Posterior vena cava (tissue), 2 donors: ENCODE data around the gene RTP3. TPM values are rescaled to one million over a fixed set of nuclear protein-coding genes. Genes with fewer than 3 reads are reported as not detected.

Experiments
- DNase-seq: peaks from one replicate; pipeline ENCODE4 v3.0.0-alpha.2; 2020; ENCODE audit warnings: low spot score
- intact Hi-C, 2 donors: fragments of 100-400 bp; cut with DNase I; formaldehyde crosslinking; loops; one replicate each; pipeline versions ENCODE4 v1.14.1 to v1.14.2; 2022 to 2023
- total RNA-seq, 2 donors: library from RNA; stranded (reverse); fragmentation: NEBNext Ultra II Directional; extraction: Animal tissue kit (Norgen Biotek cat#: 25700); gene quantifications; one replicate each; pipeline ENCODE4 v1.2.1, GENCODE V29; 2021
- donor health status: DM: yes; HTN: yes; CAD: no.
- donor health status: DM: yes; HTN: yes; CAD: no.

RTP3 gene
- total RNA-seq, 2 donors from 2014 or later, result not detected

- intact Hi-C loops, result no loop called here
- DNase-seq, result no peak
Measured at GRCh38 chr3:46467562-46467961, 30.2 kb upstream of the RTP3 start.

GRCh38 chr3:46468753-46469600 lies 28.8 kb upstream of the RTP3 start:
- intact Hi-C loops, result no loop called here
- DNase-seq, result peak; percentile 70

- DNase-seq, result peak; percentile 53
- intact Hi-C loops, result no loop called here
Measured at GRCh38 chr3:46469680-46470357, 28.0 kb upstream of the RTP3 start.

GRCh38 chr3:46470831-46471230 lies 26.9 kb upstream of the RTP3 start:
- DNase-seq, result no peak
- intact Hi-C loops, result no loop called here

- intact Hi-C loops, result no loop called here
- DNase-seq, result peak; percentile 37
Measured at GRCh38 chr3:46471371-46471914, 26.3 kb upstream of the RTP3 start.

- peak; percentile 44 for DNase-seq
- intact Hi-C loops, result no loop called here
Measured at GRCh38 chr3:46472736-46473135, 25.0 kb upstream of the RTP3 start.

GRCh38 chr3:46477145-46477544 lies 20.6 kb upstream of the RTP3 start:
- intact Hi-C loops, result no loop called here
- DNase-seq, result no peak

- intact Hi-C loops, result no loop called here
- no peak for DNase-seq
Measured at GRCh38 chr3:46477756-46478155, 20.0 kb upstream of the RTP3 start.

- intact Hi-C loops, result no loop called here
- DNase-seq, result no peak
Measured at GRCh38 chr3:46478341-46478740, 19.4 kb upstream of the RTP3 start.

GRCh38 chr3:46479021-46479420 lies 18.8 kb upstream of the RTP3 start:
- DNase-seq, result no peak
- intact Hi-C loops, result no loop called here

- no peak for DNase-seq
- intact Hi-C loops, result no loop called here
Measured at GRCh38 chr3:46479696-46480095, 18.1 kb upstream of the RTP3 start.

- no peak for DNase-seq
- intact Hi-C loops, result no loop called here
Measured at GRCh38 chr3:46480491-46481195, 17.1 kb upstream of the RTP3 start.

- intact Hi-C loops, result no loop called here
- no peak for DNase-seq
Measured at GRCh38 chr3:46481636-46482035, 16.1 kb upstream of the RTP3 start.

- intact Hi-C loops, result no loop called here
Measured at GRCh38 chr3:46482632-46483350, 15.0 kb upstream of the RTP3 start.

GRCh38 chr3:46483825-46484224 lies 14.0 kb upstream of the RTP3 start:
- no peak for DNase-seq
- intact Hi-C loops, result no loop called here

More at GRCh38 chr3:46482632-46483350, 15.0 kb upstream of the RTP3 start:
- no peak for DNase-seq

GRCh38 chr3:46484388-46484787 lies 13.4 kb upstream of the RTP3 start:
- intact Hi-C loops, result no loop called here
- no peak for DNase-seq

GRCh38 chr3:46484911-46485778 lies 12.6 kb upstream of the RTP3 start:
- intact Hi-C loops, result loop anchor here in 1 of 2 donors (5.0 kb wide), 1 partner anchor 147 kb away; no protein-coding TSS in a partner anchor
- no peak for DNase-seq

GRCh38 chr3:46485779-46486175 lies 12.0 kb upstream of the RTP3 start:
- no peak for DNase-seq
- intact Hi-C loops, result loop anchor here (2.0 to 5.0 kb wide), 2 partner anchors 147 kb away; no protein-coding TSS in a partner anchor
